IMR-90 (cell line): ENCODE results near the gene WNT6. TPM values are rescaled to one million over a fixed set of nuclear protein-coding genes. Genes with fewer than 3 reads are reported as not detected.

Source experiments
- ATAC-seq: fragments of 200-7000 bp; cut with Tn5 transposase; 2 replicates; pipeline ENCODE4 v1.9.1; 2020; ENCODE audit warnings: low read depth, mild to moderate bottlenecking, moderate library complexity
- BruUV-seq: library from RNA; stranded (reverse); fragments of 400-500 nt; replicated peaks from 2 replicates; lab custom pipeline; 2021; lab: Mats Ljungman, UMichigan
- CTCF ChIA-PET: fragments of 300-600 bp; formaldehyde crosslinking; extraction: SDS; loops from one replicate; lab custom pipeline; 2021; ENCODE audit warnings: antibody characterized with exemption; lab: Yijun Ruan, JAX
- POLR2A ChIA-PET: fragments of 300-600 bp; sonication (Branson Sonifier 250); formaldehyde crosslinking; loops from one replicate; lab custom pipeline; 2022; ENCODE audit warnings: antibody characterized with exemption; ENCODE audit not compliant: unreplicated experiment; lab: Charles Lee
- DNase-seq: peaks from one replicate; pipeline ENCODE4 v3.0.0; 2013
- H2AFZ ChIP-seq: replicated peaks from 2 replicates; pipeline ENCODE3; 2013; ENCODE audit warnings: low read length, mild to moderate bottlenecking; ENCODE audit not compliant: poor library complexity
- H2AK5ac ChIP-seq: 2 replicates; pipeline ENCODE4 v1.6.1; 2013; ENCODE audit warnings: low read depth, low read length, inconsistent platforms
- H2AK9ac ChIP-seq: replicated peaks from 2 replicates; pipeline ENCODE3; 2013; ENCODE audit warnings: mild to moderate bottlenecking, low read depth, low read length, moderate library complexity; ENCODE audit not compliant: poor library complexity
- H2BK120ac ChIP-seq: 2 replicates; pipeline ENCODE4 v1.6.1; 2013; ENCODE audit warnings: low read depth, low read length, inconsistent platforms
- H2BK15ac ChIP-seq: 3 replicates; pipeline ENCODE4 v1.6.1; 2013; ENCODE audit warnings: low read depth, low read length, inconsistent platforms
- H2BK20ac ChIP-seq: 2 replicates; pipeline ENCODE4 v1.6.1; 2013; ENCODE audit warnings: low read depth, mild to moderate bottlenecking, inconsistent platforms, low read length, moderate library complexity
- H2BK5ac ChIP-seq: 2 replicates; pipeline ENCODE4 v1.6.1; 2013; ENCODE audit warnings: mild to moderate bottlenecking, low read depth, low read length, inconsistent platforms; ENCODE audit not compliant: poor library complexity, severe bottlenecking
- H3K14ac ChIP-seq: replicated peaks from 2 replicates; pipeline ENCODE4 v1.6.1; 2013; ENCODE audit warnings: low read depth, low read length, inconsistent platforms
- H3K18ac ChIP-seq: 2 replicates; pipeline ENCODE4 v1.6.1; 2013; ENCODE audit warnings: low read depth, low read length, control low read depth
- H3K23ac ChIP-seq: 2 replicates; pipeline ENCODE4 v1.6.1; 2013; ENCODE audit warnings: low read depth, low read length, inconsistent platforms
- H3K27ac ChIP-seq: 2 replicates; pipeline ENCODE4 v1.5.1; 2013; ENCODE audit warnings: mild to moderate bottlenecking, control low read depth, low read length; ENCODE audit not compliant: insufficient read depth
- H3K27me3 ChIP-seq: 2 replicates; pipeline ENCODE4 v1.6.1; 2013; ENCODE audit warnings: low read length; ENCODE audit not compliant: control insufficient read depth, insufficient read depth
- H3K36me3 ChIP-seq: 2 replicates; pipeline ENCODE4 v1.6.1; 2013; ENCODE audit warnings: low read length, mixed read lengths; ENCODE audit not compliant: control insufficient read depth, insufficient read depth
- H3K4ac ChIP-seq: 2 replicates; pipeline ENCODE4 v1.6.1; 2013; ENCODE audit warnings: low read depth, low read length, inconsistent platforms
- H3K4me1 ChIP-seq: 2 replicates; pipeline ENCODE4 v1.6.1; 2013; ENCODE audit warnings: low read length, mixed read lengths; ENCODE audit not compliant: control insufficient read depth, insufficient read depth
- H3K4me2 ChIP-seq: 2 replicates; pipeline ENCODE4 v1.6.1; 2013; ENCODE audit warnings: low read depth, mild to moderate bottlenecking, control low read depth, low read length, moderate library complexity
- H3K4me3 ChIP-seq: 2 replicates; pipeline ENCODE4 v1.5.1; 2013; ENCODE audit warnings: low read depth, mild to moderate bottlenecking, control low read depth, low read length, moderate library complexity; ENCODE audit not compliant: insufficient read depth
- H3K56ac ChIP-seq: 2 replicates; pipeline ENCODE4 v1.6.1; 2013; ENCODE audit warnings: low read length, inconsistent platforms; ENCODE audit not compliant: insufficient read depth; ENCODE audit errors: extremely low read depth
- H3K79me1 ChIP-seq, 2 experiments: 2 replicates each; pipeline ENCODE4 v1.6.1; 2013; ENCODE audit warnings: low read length in 2 of 2, inconsistent platforms in 1 of 2, low read depth in 1 of 2
- H3K9ac ChIP-seq: 2 replicates; pipeline ENCODE4 v1.6.1; 2013; ENCODE audit warnings: low read depth, low read length, control low read depth
- H3K9me1 ChIP-seq: 2 replicates; pipeline ENCODE4 v1.6.1; 2013; ENCODE audit warnings: low read length, inconsistent platforms; ENCODE audit not compliant: insufficient read depth
- H3K9me3 ChIP-seq: 2 replicates; pipeline ENCODE4 v1.6.1; 2013; ENCODE audit warnings: low read length; ENCODE audit not compliant: control insufficient read depth, insufficient read depth
- H4K20me1 ChIP-seq: 2 replicates; pipeline ENCODE4 v1.6.1; 2013; ENCODE audit warnings: low read length, inconsistent platforms; ENCODE audit not compliant: insufficient read depth
- H4K5ac ChIP-seq: 2 replicates; pipeline ENCODE4 v1.6.1; 2013; ENCODE audit warnings: mild to moderate bottlenecking, low read depth, low read length, control low read depth
- H4K8ac ChIP-seq, 2 experiments: 2 replicates each; pipeline ENCODE4 v1.6.1; 2013; ENCODE audit warnings: low read depth in 2 of 2, low read length in 2 of 2, control low read depth in 1 of 2, inconsistent platforms in 1 of 2
- H4K91ac ChIP-seq: 2 replicates; pipeline ENCODE4 v1.6.1; 2013; ENCODE audit warnings: low read depth, low read length, inconsistent platforms; ENCODE audit not compliant: insufficient read depth
- BHLHE40 ChIP-seq: fragments of 150-350 bp; IDR thresholded peaks from 2 replicates; pipeline ENCODE4 v1.6.1; 2016; ENCODE audit warnings: mild to moderate bottlenecking, low read depth, low read length
- CEBPB ChIP-seq: IDR thresholded peaks from 2 replicates; pipeline ENCODE4 v1.6.1; 2012; ENCODE audit warnings: low read depth, low read length, improper control_type of control experiment
- CHD1 ChIP-seq: IDR thresholded peaks from 2 replicates; pipeline ENCODE4 v1.6.1; 2012; ENCODE audit warnings: low read depth, low read length, improper control_type of control experiment
- CTCF ChIP-seq: conservative IDR thresholded peaks from 2 replicates; pipeline ENCODE4 v1.5.1; 2012; ENCODE audit warnings: mild to moderate bottlenecking, low read depth, low read length, improper control_type of control experiment
- FOS ChIP-seq: fragments of 150-350 bp; IDR thresholded peaks from 2 replicates; pipeline ENCODE4 v1.6.1; 2016; ENCODE audit warnings: low read depth, low read length
- MAFK ChIP-seq: IDR thresholded peaks from 2 replicates; pipeline ENCODE4 v1.6.1; 2012; ENCODE audit warnings: low read depth, low read length, improper control_type of control experiment
- MAZ ChIP-seq: IDR thresholded peaks from 2 replicates; pipeline ENCODE4 v1.6.1; 2012; ENCODE audit warnings: low read depth, mild to moderate bottlenecking, low read length, improper control_type of control experiment, moderate library complexity, borderline replicate concordance
- MXI1 ChIP-seq: IDR thresholded peaks from 2 replicates; pipeline ENCODE4 v1.6.1; 2012; ENCODE audit warnings: low read depth, mild to moderate bottlenecking, low read length, moderate library complexity, borderline replicate concordance
- POLR2A ChIP-seq: IDR thresholded peaks from 2 replicates; pipeline ENCODE4 v1.6.1; 2012; ENCODE audit warnings: mild to moderate bottlenecking, low read depth, low read length
- RAD21 ChIP-seq: IDR thresholded peaks from 2 replicates; pipeline ENCODE4 v1.6.1; 2012; ENCODE audit warnings: low read length, improper control_type of control experiment
- RCOR1 ChIP-seq: IDR thresholded peaks from 2 replicates; pipeline ENCODE4 v1.6.1; 2012; ENCODE audit warnings: mild to moderate bottlenecking, low read length, improper control_type of control experiment; ENCODE audit not compliant: insufficient replicate concordance
- RFX5 ChIP-seq: IDR thresholded peaks from 2 replicates; pipeline ENCODE4 v1.8.0; 2012; ENCODE audit warnings: low read depth, mild to moderate bottlenecking, low read length, moderate library complexity
- SMC3 ChIP-seq: fragments of 150-350 bp; IDR thresholded peaks from 2 replicates; pipeline ENCODE4 v1.6.1; 2016; ENCODE audit warnings: low read depth, mild to moderate bottlenecking, antibody characterized with exemption, low read length, moderate library complexity
- USF2 ChIP-seq: fragments of 150-350 bp; IDR thresholded peaks from 2 replicates; pipeline ENCODE4 v1.6.1; 2017; ENCODE audit warnings: mild to moderate bottlenecking, antibody characterized with exemption, low read length, low read depth
- WGBS, 2 experiments: methylation state at CpG; one replicate each; pipeline versions ENCODE4 v1.1.5 to v1.1.7; 2013; ENCODE audit warnings: missing lambda C conversion rate in 2 of 2; ENCODE audit not compliant: insufficient read length in 1 of 2; ENCODE audit errors: extremely low coverage in 2 of 2; 5-methylcytosine and 5-hydroxymethylcytosine counted together
- dilution Hi-C: fragments of 300-500 bp; cut with HindIII; formaldehyde crosslinking; loops from one replicate; pipeline ENCODE4 v1.14.3; 2018; ENCODE audit warnings: low sequenced_read_pairs; ENCODE audit not compliant: unreplicated experiment
- in situ Hi-C: fragments of 300-500 bp; cut with MboI; formaldehyde crosslinking; loops from 3 replicates; pipeline ENCODE4 v1.14.3; 2019; ENCODE audit warnings: low sequenced_read_pairs, inconsistent platforms, mixed read lengths
- intact Hi-C: fragments of 100-400 bp; cut with micrococcal nuclease; formaldehyde crosslinking; loops from 2 replicates; pipeline ENCODE4 v1.10.0; 2022
- polyA plus RNA-seq, 3 experiments: library from polyadenylated mRNA; depleted of rRNA; stranded (reverse); fragments of >200 nt; gene quantifications; 2 replicates each; pipeline ENCODE4 v1.2.3, GENCODE V29; 2012; ENCODE audit warnings: low replicate concordance in 1 of 3
- total RNA-seq: library from RNA; depleted of rRNA; stranded (reverse); fragments of >200 nt; gene quantifications from 2 replicates; pipeline ENCODE4 v1.2.3, GENCODE V29; 2012
- TF ChIP-seq, protein P1 (sequence below): fragments of 150-350 bp; IDR thresholded peaks from 2 replicates; pipeline ENCODE4 v1.6.1; 2016; ENCODE audit warnings: low read depth, mild to moderate bottlenecking, low read length, moderate library complexity, borderline replicate concordance

WNT6 gene
- total and polyA plus RNA-seq, 2 of the 4 experiments (the other 2 are of a cell fraction), result not detected

GRCh38 chr2:218882866-218883366, 23.3 kb downstream of the WNT6 start:
- no peaks in the 10 kb centered on the region for H3K36me3 ChIP-seq
- H3K56ac ChIP-seq, result no peak overlapping the region
- H3K9me1 ChIP-seq, result no peaks in the 10 kb centered on the region; the same call in 1 of the 2 replicates
- ChIA-PET POLR2A (no interaction called here), CTCF (interaction anchor here (1.5 kb wide), 1 partner anchor 15 kb away, joined by 4 read pairs; no protein-coding TSS in a partner anchor)
- dilution Hi-C loops (no loop called here), intact Hi-C loops (no loop called here), in situ Hi-C loops (no loop called here)
- no peaks in the 10 kb centered on the region for H3K79me1 ChIP-seq
- H2AK9ac ChIP-seq, result no peak overlapping the region
- H2AK5ac ChIP-seq, result no peak overlapping the region
- H4K5ac ChIP-seq, result no peak overlapping the region
- no peak overlapping the region for H4K91ac ChIP-seq
- no peak overlapping the region for H2BK15ac ChIP-seq
- no peak overlapping the region for H2BK120ac ChIP-seq
- peaks cover 1% of the 10 kb centered on the region for H3K9me3 ChIP-seq
- H4K8ac ChIP-seq, result no peak overlapping the region
- H2BK20ac ChIP-seq, result no peak overlapping the region
- peaks cover 90% of the 10 kb centered on the region for H3K27me3 ChIP-seq
- no peak overlapping the region for H3K14ac ChIP-seq
- no peak overlapping the region for H3K23ac ChIP-seq
- no peak overlapping the region for H3K18ac ChIP-seq
- H3K4me1 ChIP-seq, result no peaks in the 10 kb centered on the region
- no peak overlapping the region for H3K27ac ChIP-seq
- H2BK5ac ChIP-seq, result no peak overlapping the region
- no peaks in the 10 kb centered on the region; the same call in 1 of the 2 replicates for H4K20me1 ChIP-seq
- H3K4me3 ChIP-seq, result no peak overlapping the region
- no peak overlapping the region for H3K4ac ChIP-seq
- TF ChIP-seq CTCF (no peak), MXI1 (no peak), POLR2A (no peak), RFX5 (no peak), FOS (no peak), RAD21 (no peak), MAZ (no peak), BHLHE40 (no peak), CHD1 (no peak), CEBPB (no peak), USF2 (no peak), SMC3 (no peak), MAFK (no peak), RCOR1 (no peak)
- TF ChIP-seq, protein P1, sequence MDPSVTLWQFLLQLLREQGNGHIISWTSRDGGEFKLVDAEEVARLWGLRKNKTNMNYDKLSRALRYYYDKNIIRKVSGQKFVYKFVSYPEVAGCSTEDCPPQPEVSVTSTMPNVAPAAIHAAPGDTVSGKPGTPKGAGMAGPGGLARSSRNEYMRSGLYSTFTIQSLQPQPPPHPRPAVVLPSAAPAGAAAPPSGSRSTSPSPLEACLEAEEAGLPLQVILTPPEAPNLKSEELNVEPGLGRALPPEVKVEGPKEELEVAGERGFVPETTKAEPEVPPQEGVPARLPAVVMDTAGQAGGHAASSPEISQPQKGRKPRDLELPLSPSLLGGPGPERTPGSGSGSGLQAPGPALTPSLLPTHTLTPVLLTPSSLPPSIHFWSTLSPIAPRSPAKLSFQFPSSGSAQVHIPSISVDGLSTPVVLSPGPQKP, result no peak
- H3K9ac ChIP-seq, result no peak overlapping the region
- BruUV-seq, result no TSS peak
- H2AFZ ChIP-seq, result peak overlapping the region; percentile 51
- DNase-seq (no peak), ATAC-seq (no peak)
- H3K4me2 ChIP-seq, result no peak overlapping the region
- no CpG with 5 or more reads among the region's 4 CpGs for WGBS, 2 experiments
